HepG2 (cell line): ENCODE measurements around the gene MISP3. TPM values are rescaled to one million over a fixed set of nuclear protein-coding genes. Genes with fewer than 3 reads are reported as not detected.

Experiments
- ARNTL ChIP-seq: sonication (generic); formaldehyde crosslinking; IDR thresholded peaks from 2 replicates; pipeline ENCODE4 v1.4.0; 2020; ENCODE audit warnings: mild to moderate bottlenecking, missing genetic modification reagents
- E2F5 ChIP-seq: sonication (generic); formaldehyde crosslinking; conservative IDR thresholded peaks from 2 replicates; pipeline ENCODE4 v1.4.0; 2020; ENCODE audit warnings: missing genetic modification reagents
- ELF4 ChIP-seq: sonication (generic); formaldehyde crosslinking; IDR thresholded peaks from 2 replicates; pipeline ENCODE4 v1.5.0; 2020; ENCODE audit warnings: missing genetic modification reagents, mild to moderate bottlenecking, moderate library complexity, borderline replicate concordance
- EP300 ChIP-seq, 3 experiments: sonication (generic) in 1 of 3; formaldehyde crosslinking in 1 of 3; IDR thresholded peaks; 2 replicates each; pipeline versions ENCODE4 v1.5.1 to v1.6.1; 2011 to 2020; ENCODE audit warnings: low read depth in 2 of 3, low read length in 2 of 3, borderline replicate concordance in 1 of 3, improper control_type of control experiment in 1 of 3, mild to moderate bottlenecking in 1 of 3, missing genetic modification reagents in 1 of 3, moderate library complexity in 1 of 3
- ESRRA ChIP-seq: sonication (generic); formaldehyde crosslinking; IDR thresholded peaks from 2 replicates; pipeline ENCODE4 v1.5.1; 2020; ENCODE audit warnings: mild to moderate bottlenecking, low read depth, missing genetic modification reagents
- GPN1 ChIP-seq: sonication (generic); formaldehyde crosslinking; IDR thresholded peaks from 2 replicates; pipeline ENCODE4 v1.5.1; 2020; ENCODE audit warnings: missing genetic modification reagents, borderline replicate concordance
- HMG20A ChIP-seq: IDR thresholded peaks from 2 replicates; pipeline ENCODE4 v1.6.1; 2016; ENCODE audit warnings: borderline replicate concordance
- IRF2 ChIP-seq: IDR thresholded peaks from 2 replicates; pipeline ENCODE4 v1.6.1; 2018; ENCODE audit warnings: missing genetic modification reagents, missing compliant biosample characterization
- KDM6A ChIP-seq: IDR thresholded peaks from 2 replicates; pipeline ENCODE4 v1.6.1; 2016; ENCODE audit warnings: low read depth
- MYC ChIP-seq: sonication (generic); formaldehyde crosslinking; IDR thresholded peaks from 2 replicates; pipeline ENCODE4 v1.9.0; 2021; ENCODE audit warnings: missing genetic modification reagents, borderline replicate concordance
- NR2F6 ChIP-seq, 2 experiments: IDR thresholded peaks; 2 replicates each; pipeline ENCODE4 v1.6.1; 2016; ENCODE audit warnings: antibody characterized with exemption in 1 of 2, mild to moderate bottlenecking in 1 of 2
- PHF21A ChIP-seq: sonication (generic); formaldehyde crosslinking; IDR thresholded peaks from 2 replicates; pipeline ENCODE4 v1.5.0; 2020; ENCODE audit warnings: mild to moderate bottlenecking, missing genetic modification reagents
- POLR2G ChIP-seq: fragments of 200-400 bp; formaldehyde crosslinking; IDR thresholded peaks from 2 replicates; pipeline ENCODE4 v1.6.1; 2018; ENCODE audit warnings: mild to moderate bottlenecking, low read depth, low read length, moderate library complexity
- PPARG ChIP-seq: conservative IDR thresholded peaks from 2 replicates; pipeline ENCODE4 v1.6.1; 2016; ENCODE audit warnings: missing biosample characterization, missing genetic modification reagents
- TAF1 ChIP-seq: sonication (generic); formaldehyde crosslinking; IDR thresholded peaks from 2 replicates; pipeline ENCODE4 v1.4.0; 2020; ENCODE audit warnings: missing genetic modification reagents
- TFDP1 ChIP-seq: IDR thresholded peaks from 2 replicates; pipeline ENCODE4 v1.6.1; 2016; ENCODE audit warnings: missing compliant biosample characterization, missing genetic modification reagents, borderline replicate concordance
- THAP9 ChIP-seq: sonication (generic); formaldehyde crosslinking; IDR thresholded peaks from 2 replicates; pipeline ENCODE4; 2020; ENCODE audit warnings: missing genetic modification reagents, mild to moderate bottlenecking, borderline replicate concordance
- ZGPAT ChIP-seq: IDR thresholded peaks from 2 replicates; pipeline ENCODE4 v1.6.1; 2016; ENCODE audit warnings: mild to moderate bottlenecking
- ZNF605 ChIP-seq: sonication (generic); formaldehyde crosslinking; IDR thresholded peaks from 2 replicates; pipeline ENCODE4 v1.8.0; 2022; ENCODE audit warnings: mild to moderate bottlenecking, missing genetic modification reagents
- ZNF614 ChIP-seq: IDR thresholded peaks from 2 replicates; pipeline ENCODE4 v1.6.1; 2018; ENCODE audit warnings: missing biosample characterization, missing genetic modification reagents, inconsistent platforms, borderline replicate concordance
- ZNF629 ChIP-seq: sonication (generic); formaldehyde crosslinking; conservative IDR thresholded peaks from 2 replicates; pipeline ENCODE4 v1.5.0; 2020; ENCODE audit warnings: missing genetic modification reagents
- ZNF644 ChIP-seq: IDR thresholded peaks from 2 replicates; pipeline ENCODE4 v1.6.1; 2016; ENCODE audit warnings: low read depth
- polyA plus RNA-seq, 8 experiments: library from polyadenylated mRNA; depleted of rRNA in 3 of 8; stranded (reverse) in 7 of 8; unstranded in 1 of 8; fragments of >200 nt; fragmentation: Illumina TruSeq in 4 of 8; extraction: Trizol in 4 of 8; gene quantifications; 2 replicates each; pipeline versions ENCODE4 v1.2.1 to v1.2.3, GENCODE V29; 2011 to 2016; ENCODE audit warnings: low read depth in 4 of 8, missing spikeins in 1 of 8, mixed read lengths in 1 of 8; ENCODE audit not compliant: insufficient read depth in 1 of 8
- total RNA-seq, 5 experiments: library from RNA; depleted of rRNA; stranded (reverse); fragments of >200 nt; fragmentation: Illumina TruSeq; extraction: Trizol; gene quantifications; 2 replicates each; pipeline ENCODE4 v1.2.3, GENCODE V29; 2016; ENCODE audit warnings: low read depth in 1 of 5

The MISP3 gene
- total and polyA plus RNA-seq, 2 of the 13 experiments (the other 11 are each of a cell fraction or from before 2014, with no cell fraction given): 2.5 to 5.4 TPM

- 0 out of 2 replicates have a peak, but pooled peaks have one; percentile 4 for TF ChIP-seq TFDP1 (CRISPR knock-in tag)
- peak; percentile 90 for TF ChIP-seq NR2F6 (IDR thresholded peaks at IDR 0.05)
- peak; percentile 95 for TF ChIP-seq NR2F6 (CRISPR knock-in tag; IDR thresholded peaks at IDR 0.05)
- TF ChIP-seq E2F5 (CRISPR knock-in tag): no peak
- TF ChIP-seq PHF21A: 0 out of 2 replicates have a peak, but pooled peaks have one; percentile 15
- 0 out of 2 replicates have a peak, but pooled peaks have one; percentile 15 for TF ChIP-seq TAF1 (CRISPR knock-in tag)
- TF ChIP-seq ESRRA: peak; percentile 81; the same call in 1 of the 2 replicates
- 0 out of 2 replicates have a peak, but pooled peaks have one; percentile 16 for TF ChIP-seq HMG20A
- TF ChIP-seq ZNF614 (CRISPR knock-in tag): no peak
- no peak for TF ChIP-seq ZNF605 (CRISPR knock-in tag)
- TF ChIP-seq KDM6A: 0 out of 2 replicates have a peak, but pooled peaks have one; percentile 56
- no peak for TF ChIP-seq ZNF644
- peak in 1 of 2 experiments; percentile 75; a peak in 2 of 4 replicates for TF ChIP-seq EP300 (IDR thresholded peaks at IDR 0.05; ENCODE audit: low read depth in 2 of 2, low read length in 2 of 2)
- TF ChIP-seq EP300 (CRISPR knock-in tag; IDR thresholded peaks at IDR 0.05; ENCODE audit: borderline replicate concordance): no peak; the same call in 1 of the 2 replicates
- peak; percentile 36; the same call in 1 of the 2 replicates for TF ChIP-seq ZGPAT (CRISPR knock-in tag)
- TF ChIP-seq ARNTL: 0 out of 2 replicates have a peak, but pooled peaks have one; percentile 55
- 0 out of 2 replicates have a peak, but pooled peaks have one; percentile 13 for TF ChIP-seq THAP9 (CRISPR knock-in tag)
- TF ChIP-seq POLR2G: peak; percentile 68
- TF ChIP-seq PPARG (CRISPR knock-in tag): 0 out of 2 replicates have a peak, but pooled peaks have one; percentile 35
- TF ChIP-seq MYC (CRISPR knock-in tag): peak; percentile 27; the same call in 1 of the 2 replicates
- TF ChIP-seq IRF2 (CRISPR knock-in tag): 0 out of 2 replicates have a peak, but pooled peaks have one; percentile 20
- 0 out of 2 replicates have a peak, but pooled peaks have one; percentile 24 for TF ChIP-seq ZNF629
- TF ChIP-seq ELF4: no peak
- no peak for TF ChIP-seq GPN1
These were observed 11.4 kb upstream of the MISP3 start (continued) for GRCh38 chr19:14061081-14061749.
